ENCODE results near the gene KCP.

- TF ChIP-seq SUZ12 (IDR thresholded peaks at IDR 0.05) (no peak), FOXA1 (IDR thresholded peaks at IDR 0.05) (no peak), FOXM1 (IDR thresholded peaks at IDR 0.05; ENCODE audit: borderline replicate concordance) (no peak), NFRKB (IDR thresholded peaks at IDR 0.05) (no peak), TARDBP (IDR thresholded peaks at IDR 0.05) (no peak)
These were observed 9.6 kb upstream of the KCP start for GRCh38 chr7:128919881-128920799.
